Measurements from ENCODE around the gene LRCH4. TPM values are rescaled to one million over a fixed set of nuclear protein-coding genes. Genes with fewer than 3 reads are reported as not detected.

Gene LRCH4
- total RNA-seq, 3 donors from 2014 or later, result 57.2 to 71.0 (median 63.9) TPM

- Histone ChIP-seq H3K36me3 (ENCODE audit: low read depth) (no peaks in the 10 kb centered on the region), H3K9me3 (no peaks in the 10 kb centered on the region), H3K4me1 (ENCODE audit: low read depth) (peaks cover 4% of the 10 kb centered on the region), H3K4me3 (no peak overlapping the region)
- ATAC-seq (peak; percentile 99), DNase-seq (peak; percentile 93)
- intact Hi-C loops (cut with DNase I, micrococcal nuclease), result no loop called here
- TF ChIP-seq, protein P1, sequence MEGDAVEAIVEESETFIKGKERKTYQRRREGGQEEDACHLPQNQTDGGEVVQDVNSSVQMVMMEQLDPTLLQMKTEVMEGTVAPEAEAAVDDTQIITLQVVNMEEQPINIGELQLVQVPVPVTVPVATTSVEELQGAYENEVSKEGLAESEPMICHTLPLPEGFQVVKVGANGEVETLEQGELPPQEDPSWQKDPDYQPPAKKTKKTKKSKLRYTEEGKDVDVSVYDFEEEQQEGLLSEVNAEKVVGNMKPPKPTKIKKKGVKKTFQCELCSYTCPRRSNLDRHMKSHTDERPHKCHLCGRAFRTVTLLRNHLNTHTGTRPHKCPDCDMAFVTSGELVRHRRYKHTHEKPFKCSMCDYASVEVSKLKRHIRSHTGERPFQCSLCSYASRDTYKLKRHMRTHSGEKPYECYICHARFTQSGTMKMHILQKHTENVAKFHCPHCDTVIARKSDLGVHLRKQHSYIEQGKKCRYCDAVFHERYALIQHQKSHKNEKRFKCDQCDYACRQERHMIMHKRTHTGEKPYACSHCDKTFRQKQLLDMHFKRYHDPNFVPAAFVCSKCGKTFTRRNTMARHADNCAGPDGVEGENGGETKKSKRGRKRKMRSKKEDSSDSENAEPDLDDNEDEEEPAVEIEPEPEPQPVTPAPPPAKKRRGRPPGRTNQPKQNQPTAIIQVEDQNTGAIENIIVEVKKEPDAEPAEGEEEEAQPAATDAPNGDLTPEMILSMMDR (IDR thresholded peaks at IDR 0.05), result no peak
Observed at GRCh38 chr7:100626530-100627237, 40.8 kb upstream of the LRCH4 start.

DNA sequence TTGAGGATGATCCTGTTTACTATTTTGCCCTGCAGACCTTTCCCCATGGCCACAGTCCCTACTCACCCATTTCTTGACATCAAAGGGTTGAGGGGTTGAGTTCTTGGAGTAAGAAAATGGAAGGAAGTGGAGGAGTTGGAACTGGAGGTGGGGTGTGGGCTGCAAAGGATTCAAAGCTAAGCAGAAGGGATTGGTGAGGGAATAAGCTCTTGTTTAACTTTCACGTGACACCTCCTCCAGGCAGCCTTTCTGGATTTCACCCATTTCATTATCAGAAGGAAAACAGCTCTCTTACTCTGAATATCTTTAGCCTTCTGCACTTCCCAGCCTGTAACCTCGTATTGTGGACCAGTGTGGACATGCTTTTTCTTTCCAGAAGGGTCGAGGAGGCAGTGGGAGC, 40.1 kb upstream of the LRCH4 start:
- Histone ChIP-seq H3K36me3 (ENCODE audit: low read depth) (no peaks in the 10 kb centered on the region), H3K4me1 (ENCODE audit: low read depth) (peaks cover 4% of the 10 kb centered on the region), H3K4me3 (no peak overlapping the region), H3K9me3 (no peaks in the 10 kb centered on the region)
- TF ChIP-seq, protein P1 (IDR thresholded peaks at IDR 0.05), result no peak
- DNase-seq (no peak), ATAC-seq (no peak)
- intact Hi-C loops (cut with DNase I, micrococcal nuclease), result no loop called here

DNA sequence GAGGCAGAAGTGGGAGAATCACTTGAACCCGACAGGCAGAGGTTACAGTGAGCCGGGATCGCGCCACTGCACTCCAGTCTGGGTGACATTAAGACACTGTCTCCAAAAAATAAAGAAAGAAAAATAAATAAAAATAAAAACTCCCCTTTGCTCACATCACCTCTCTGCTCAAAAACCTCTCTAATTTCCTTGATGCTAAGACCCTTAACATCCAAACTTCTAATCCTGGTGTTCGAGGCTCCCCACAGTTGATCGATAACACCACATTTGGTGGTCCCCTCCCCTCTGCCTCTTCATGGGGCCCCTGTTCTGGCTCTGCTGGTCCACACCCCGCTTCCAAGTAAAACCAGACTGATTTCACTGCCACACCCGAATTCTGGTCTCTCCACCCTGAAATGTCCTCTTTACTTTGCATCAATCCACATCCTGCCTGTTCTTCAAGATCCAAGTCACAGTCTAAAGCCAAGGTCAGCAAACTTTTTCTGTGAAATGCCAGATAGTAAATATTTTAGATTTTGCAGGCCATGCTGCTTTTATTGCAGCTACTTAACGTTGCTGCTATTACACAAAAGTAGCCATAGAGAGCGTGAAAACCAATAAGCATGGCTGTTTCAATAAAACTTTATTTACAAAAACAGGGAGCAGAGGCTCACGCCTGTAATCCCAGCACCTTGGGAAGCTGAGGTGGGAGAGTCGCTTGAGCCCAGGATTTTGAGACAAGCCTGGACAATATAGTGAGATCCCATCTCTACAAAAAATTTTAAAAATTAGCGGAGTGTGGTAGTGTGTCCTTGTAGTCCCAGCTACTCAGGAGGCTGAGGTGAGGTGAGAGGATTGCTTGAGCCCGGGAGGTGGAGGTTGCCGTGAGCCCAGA, 38.3 kb upstream of the LRCH4 start:
- Histone ChIP-seq H3K4me1 (ENCODE audit: low read depth) (peaks cover 4% of the 10 kb centered on the region), H3K9me3 (no peaks in the 10 kb centered on the region), H3K36me3 (ENCODE audit: low read depth) (no peaks in the 10 kb centered on the region), H3K4me3 (no peak overlapping the region)
- TF ChIP-seq, protein P1 (IDR thresholded peaks at IDR 0.05), result no peak
- ATAC-seq (no peak), DNase-seq (no peak)
- intact Hi-C loops (cut with DNase I, micrococcal nuclease), result no loop called here

DNA sequence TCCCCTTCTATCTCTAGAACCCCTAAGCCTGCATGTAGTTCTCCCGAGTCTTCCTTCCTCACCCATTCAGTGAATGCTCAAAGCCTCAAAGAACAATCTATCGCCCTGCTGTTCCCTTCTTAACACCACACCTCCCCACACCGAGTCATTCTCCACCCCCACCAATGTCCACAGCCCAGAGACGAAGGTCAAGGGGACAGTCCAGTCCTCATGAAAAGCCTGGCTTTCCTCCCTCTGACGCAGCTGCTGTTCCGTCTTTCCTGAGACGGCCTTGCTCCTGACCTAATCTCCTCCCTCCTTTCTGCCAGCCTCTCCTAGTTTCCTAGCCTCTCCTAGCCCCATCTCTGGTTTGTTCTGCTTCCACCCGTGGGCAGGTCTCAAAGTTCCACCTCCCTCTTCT, 35.6 kb upstream of the LRCH4 start:
- Histone ChIP-seq H3K9me3 (no peaks in the 10 kb centered on the region), H3K4me1 (ENCODE audit: low read depth) (no peaks in the 10 kb centered on the region), H3K36me3 (ENCODE audit: low read depth) (no peaks in the 10 kb centered on the region), H3K4me3 (no peak overlapping the region)
- TF ChIP-seq, protein P1 (IDR thresholded peaks at IDR 0.05), result no peak
- intact Hi-C loops (cut with DNase I, micrococcal nuclease), result no loop called here
- no peak for DNase-seq
- ATAC-seq, result no peak

GRCh38 chr7:100620804-100621203, 34.9 kb upstream of the LRCH4 start:
- TF ChIP-seq, protein P1 (IDR thresholded peaks at IDR 0.05), result no peak
- Histone ChIP-seq H3K36me3 (ENCODE audit: low read depth) (no peaks in the 10 kb centered on the region), H3K4me3 (no peak overlapping the region), H3K9me3 (no peaks in the 10 kb centered on the region), H3K4me1 (ENCODE audit: low read depth) (no peaks in the 10 kb centered on the region)
- intact Hi-C loops (cut with DNase I, micrococcal nuclease), result no loop called here
- ATAC-seq (no peak), DNase-seq (no peak)
